ENCODE measurements around the gene PPP3CA.

The PPP3CA gene

DNA sequence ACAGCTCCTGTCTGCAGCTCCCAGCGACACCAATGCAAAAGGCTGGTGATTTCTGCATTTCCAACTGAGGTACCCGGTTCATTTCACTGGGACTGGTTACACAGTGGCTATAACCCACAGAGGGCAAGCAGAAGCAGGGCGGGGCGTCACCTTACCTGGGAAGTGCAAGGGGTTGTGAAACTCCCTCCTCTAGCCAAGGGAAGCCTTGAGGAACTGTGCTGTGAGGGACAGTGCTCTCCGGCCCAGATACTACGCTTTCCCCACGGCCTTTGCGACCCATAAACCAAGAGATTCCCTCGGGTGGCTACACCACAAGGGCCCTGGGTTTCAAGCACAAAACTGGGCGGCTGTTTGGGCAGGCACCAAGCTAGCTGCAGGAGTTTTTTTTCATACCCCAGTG is 218.9 kb downstream of the PPP3CA start:
- no peak overlapping the region for H3K9ac ChIP-seq (ENCODE audit: low read length)
- no peak overlapping the region for H3K27ac ChIP-seq (ENCODE audit: low read depth, low read length)
- H3K4me1 ChIP-seq (ENCODE audit: control insufficient read depth in 1 of 2, insufficient read depth in 2 of 2, low read length in 2 of 2) = no peaks in the 10 kb centered on the region
- H2BK120ac ChIP-seq (ENCODE audit: insufficient read depth, low read length, poor library complexity) = no peak overlapping the region
- H3K18ac ChIP-seq (ENCODE audit: low read length) = no peak overlapping the region
- H4K91ac ChIP-seq (ENCODE audit: low read depth, low read length) = no peak overlapping the region
- no peak for DNase-seq
- H2BK5ac ChIP-seq (ENCODE audit: low read depth, low read length, poor library complexity) = no peak overlapping the region
- no peak overlapping the region for H3K4me3 ChIP-seq (ENCODE audit: low read depth, low read length)
- H3K4me2 ChIP-seq (ENCODE audit: low read length) = no peak overlapping the region
- no peak overlapping the region for H3K4ac ChIP-seq (ENCODE audit: low read depth, low read length)
- no peak overlapping the region for H4K8ac ChIP-seq (ENCODE audit: low read depth, low read length)
- no peaks in the 10 kb centered on the region for H3K27me3 ChIP-seq (ENCODE audit: insufficient read depth, low read length)
- H3K79me2 ChIP-seq (ENCODE audit: control insufficient read depth, insufficient read depth, low read length, poor library complexity) = no peaks in the 10 kb centered on the region
- no peak overlapping the region for H3K23ac ChIP-seq (ENCODE audit: low read length)
- no CpG with 5 or more reads among the region's 10 CpGs for WGBS (ENCODE audit: extremely low coverage, insufficient coverage, insufficient read length)
- no peaks in the 10 kb centered on the region for H3K9me3 ChIP-seq (ENCODE audit: insufficient read depth, low read depth, low read length)
- no peaks in the 10 kb centered on the region for H3K79me1 ChIP-seq (ENCODE audit: low read length)
- H2AFZ ChIP-seq (ENCODE audit: insufficient read depth, low read length, poor library complexity) = no peak overlapping the region
- no peak overlapping the region for H2AK5ac ChIP-seq (ENCODE audit: low read length)
- no peak overlapping the region for H2BK12ac ChIP-seq (ENCODE audit: low read length)
- no peak overlapping the region for H3K14ac ChIP-seq (ENCODE audit: low read length)
- H3K36me3 ChIP-seq (ENCODE audit: control insufficient read depth in 1 of 2, insufficient read depth in 2 of 2, low read length in 2 of 2) = no peaks in the 10 kb centered on the region
- H4K12ac ChIP-seq (ENCODE audit: low read depth, low read length) = no peak overlapping the region

DNA sequence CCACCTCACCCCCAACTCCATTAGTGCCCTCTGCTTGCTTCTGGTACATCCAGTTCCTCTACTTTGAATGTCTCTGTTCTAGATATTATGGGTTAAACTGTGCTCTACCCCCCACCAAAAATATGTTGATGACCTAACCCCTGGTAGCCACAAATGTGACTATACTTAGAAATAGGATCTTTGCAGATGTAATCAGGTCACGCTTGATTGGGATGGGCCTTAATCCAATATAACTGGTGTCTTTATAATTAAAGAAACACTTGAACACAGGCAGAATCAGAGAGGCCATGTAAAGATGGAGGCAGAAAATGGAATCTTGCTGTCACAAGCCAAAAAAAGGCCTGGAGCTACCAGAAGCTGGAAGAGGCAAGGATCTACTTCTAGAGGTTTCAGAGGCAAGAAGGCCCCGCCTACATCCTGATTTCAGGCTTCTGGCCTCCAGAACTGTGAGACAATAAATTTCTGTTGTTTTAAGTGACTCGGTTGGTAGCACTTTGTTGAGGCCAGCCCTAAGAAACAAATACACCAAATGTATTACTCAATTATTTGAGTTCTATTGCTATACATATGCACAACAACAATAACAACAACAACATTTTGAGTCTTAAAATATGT is 220.0 kb downstream of the PPP3CA start:
- H3K27ac ChIP-seq (ENCODE audit: low read depth, low read length) = no peak overlapping the region
- no peak overlapping the region for H4K8ac ChIP-seq (ENCODE audit: low read depth, low read length)
- H3K9me3 ChIP-seq (ENCODE audit: insufficient read depth, low read depth, low read length) = no peaks in the 10 kb centered on the region
- H3K36me3 ChIP-seq (ENCODE audit: control insufficient read depth in 1 of 2, insufficient read depth in 2 of 2, low read length in 2 of 2) = no peaks in the 10 kb centered on the region
- no peak overlapping the region for H3K4me2 ChIP-seq (ENCODE audit: low read length)
- H2BK120ac ChIP-seq (ENCODE audit: insufficient read depth, low read length, poor library complexity) = no peak overlapping the region
- no peak overlapping the region for H2BK5ac ChIP-seq (ENCODE audit: low read depth, low read length, poor library complexity)
- no peak overlapping the region for H2BK12ac ChIP-seq (ENCODE audit: low read length)
- H3K79me1 ChIP-seq (ENCODE audit: low read length) = no peaks in the 10 kb centered on the region
- WGBS (ENCODE audit: extremely low coverage, insufficient coverage, insufficient read length) = no CpG with 5 or more reads among the region's 3 CpGs
- H4K91ac ChIP-seq (ENCODE audit: low read depth, low read length) = no peak overlapping the region
- no peaks in the 10 kb centered on the region for H3K4me1 ChIP-seq (ENCODE audit: control insufficient read depth in 1 of 2, insufficient read depth in 2 of 2, low read length in 2 of 2)
- no peaks in the 10 kb centered on the region for H3K27me3 ChIP-seq (ENCODE audit: insufficient read depth, low read length)
- no peak overlapping the region for H3K18ac ChIP-seq (ENCODE audit: low read length)
- H3K9ac ChIP-seq (ENCODE audit: low read length) = no peak overlapping the region
- H3K4ac ChIP-seq (ENCODE audit: low read depth, low read length) = no peak overlapping the region
- no peaks in the 10 kb centered on the region for H3K79me2 ChIP-seq (ENCODE audit: control insufficient read depth, insufficient read depth, low read length, poor library complexity)
- H4K12ac ChIP-seq (ENCODE audit: low read depth, low read length) = no peak overlapping the region
- H3K14ac ChIP-seq (ENCODE audit: low read length) = no peak overlapping the region
- no peak for DNase-seq
- H2AK5ac ChIP-seq (ENCODE audit: low read length) = no peak overlapping the region
- no peak overlapping the region for H2AFZ ChIP-seq (ENCODE audit: insufficient read depth, low read length, poor library complexity)
- H3K4me3 ChIP-seq (ENCODE audit: low read depth, low read length) = no peak overlapping the region
- no peak overlapping the region for H3K23ac ChIP-seq (ENCODE audit: low read length)

DNA sequence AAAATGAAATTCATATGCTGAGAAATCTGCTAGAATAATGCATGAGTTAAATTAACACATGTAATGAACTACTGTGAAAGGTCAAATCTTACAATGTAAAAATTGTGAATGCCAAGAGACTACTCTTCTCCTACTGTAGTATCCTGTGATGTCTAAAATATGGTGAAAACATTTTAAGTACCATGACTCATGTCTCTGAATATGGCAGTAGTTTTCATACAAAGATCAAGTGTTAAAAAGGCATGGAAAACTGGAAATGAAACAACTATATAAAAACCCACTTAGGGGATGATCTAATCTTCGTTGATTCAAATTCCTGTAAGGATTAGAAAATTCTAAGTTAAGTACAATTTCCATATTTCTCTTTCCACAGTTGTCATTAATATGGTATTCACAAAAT is 221.3 kb downstream of the PPP3CA start:
- H3K9me3 ChIP-seq (ENCODE audit: insufficient read depth, low read depth, low read length) = no peaks in the 10 kb centered on the region
- H2BK12ac ChIP-seq (ENCODE audit: low read length) = no peak overlapping the region
- H2AK5ac ChIP-seq (ENCODE audit: low read length) = no peak overlapping the region
- no peaks in the 10 kb centered on the region for H3K79me2 ChIP-seq (ENCODE audit: control insufficient read depth, insufficient read depth, low read length, poor library complexity)
- no peak overlapping the region for H3K27ac ChIP-seq (ENCODE audit: low read depth, low read length)
- H3K4me2 ChIP-seq (ENCODE audit: low read length) = no peak overlapping the region
- no peak overlapping the region for H2BK5ac ChIP-seq (ENCODE audit: low read depth, low read length, poor library complexity)
- no peak overlapping the region for H3K18ac ChIP-seq (ENCODE audit: low read length)
- no peak overlapping the region for H3K9ac ChIP-seq (ENCODE audit: low read length)
- no peak overlapping the region for H2BK120ac ChIP-seq (ENCODE audit: insufficient read depth, low read length, poor library complexity)
- no peak overlapping the region for H3K4me3 ChIP-seq (ENCODE audit: low read depth, low read length)
- no CpG with 5 or more reads among the region's 1 CpG for WGBS (ENCODE audit: extremely low coverage, insufficient coverage, insufficient read length)
- H3K14ac ChIP-seq (ENCODE audit: low read length) = no peak overlapping the region
- H4K91ac ChIP-seq (ENCODE audit: low read depth, low read length) = no peak overlapping the region
- H3K79me1 ChIP-seq (ENCODE audit: low read length) = no peaks in the 10 kb centered on the region
- H4K8ac ChIP-seq (ENCODE audit: low read depth, low read length) = no peak overlapping the region
- H3K27me3 ChIP-seq (ENCODE audit: insufficient read depth, low read length) = no peaks in the 10 kb centered on the region
- no peak overlapping the region for H3K4ac ChIP-seq (ENCODE audit: low read depth, low read length)
- no peaks in the 10 kb centered on the region for H3K36me3 ChIP-seq (ENCODE audit: control insufficient read depth in 1 of 2, insufficient read depth in 2 of 2, low read length in 2 of 2)
- no peak overlapping the region for H2AFZ ChIP-seq (ENCODE audit: insufficient read depth, low read length, poor library complexity)
- no peak overlapping the region for H4K12ac ChIP-seq (ENCODE audit: low read depth, low read length)
- no peaks in the 10 kb centered on the region for H3K4me1 ChIP-seq (ENCODE audit: control insufficient read depth in 1 of 2, insufficient read depth in 2 of 2, low read length in 2 of 2)
- no peak overlapping the region for H3K23ac ChIP-seq (ENCODE audit: low read length)
- DNase-seq = no peak

DNA sequence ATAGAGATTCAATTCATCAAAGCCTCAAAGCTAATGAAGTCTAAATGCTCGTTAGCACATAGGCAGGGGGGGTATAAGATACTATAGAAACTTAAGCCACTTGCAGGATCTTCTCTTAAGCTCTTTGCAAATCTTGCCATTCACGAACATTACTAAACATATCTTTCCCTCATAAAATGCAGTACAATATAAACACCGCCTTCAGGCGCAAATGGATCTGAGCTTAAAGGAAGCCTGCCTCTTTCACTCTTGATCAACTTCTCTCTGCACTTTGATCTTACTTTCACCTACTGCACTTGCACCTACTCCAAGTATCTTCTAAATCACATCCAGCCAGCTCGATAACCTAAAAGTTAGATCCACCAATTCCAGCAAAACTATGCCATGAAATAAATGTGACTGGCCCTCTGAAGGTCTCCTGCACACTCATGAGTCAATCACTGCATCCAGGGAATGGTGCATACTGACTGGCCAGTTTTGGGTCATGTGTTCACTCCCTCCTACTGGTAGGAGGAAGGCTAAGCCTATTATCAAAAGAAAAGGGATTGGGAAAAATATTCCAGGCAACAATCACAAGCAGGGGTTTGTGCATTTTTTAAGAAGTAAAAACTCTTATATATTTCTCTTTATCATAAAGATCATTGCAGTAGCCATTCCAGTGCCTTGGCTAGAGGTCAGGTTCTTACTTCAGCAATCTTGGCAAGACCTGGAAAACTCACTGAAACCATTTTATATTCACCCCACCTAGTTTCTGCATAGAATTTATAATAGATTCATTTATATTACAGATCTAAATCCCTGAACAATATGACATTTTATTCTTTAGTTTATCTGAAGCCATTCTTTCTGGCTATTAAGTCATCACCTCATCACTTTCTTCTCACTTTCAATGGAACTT is 222.0 kb downstream of the PPP3CA start:
- no peaks in the 10 kb centered on the region for H3K4me1 ChIP-seq (ENCODE audit: control insufficient read depth in 1 of 2, insufficient read depth in 2 of 2, low read length in 2 of 2)
- H3K4me3 ChIP-seq (ENCODE audit: low read depth, low read length) = no peak overlapping the region
- H3K9me3 ChIP-seq (ENCODE audit: insufficient read depth, low read depth, low read length) = no peaks in the 10 kb centered on the region
- H3K4ac ChIP-seq (ENCODE audit: low read depth, low read length) = no peak overlapping the region
- no peaks in the 10 kb centered on the region for H3K27me3 ChIP-seq (ENCODE audit: insufficient read depth, low read length)
- no peak for DNase-seq
- no peaks in the 10 kb centered on the region for H3K79me1 ChIP-seq (ENCODE audit: low read length)
- H3K23ac ChIP-seq (ENCODE audit: low read length) = no peak overlapping the region
- no peak overlapping the region for H4K91ac ChIP-seq (ENCODE audit: low read depth, low read length)
- H3K79me2 ChIP-seq (ENCODE audit: control insufficient read depth, insufficient read depth, low read length, poor library complexity) = no peaks in the 10 kb centered on the region
- no peak overlapping the region for H3K9ac ChIP-seq (ENCODE audit: low read length)
- no peak overlapping the region for H2BK120ac ChIP-seq (ENCODE audit: insufficient read depth, low read length, poor library complexity)
- H4K8ac ChIP-seq (ENCODE audit: low read depth, low read length) = no peak overlapping the region
- H2BK5ac ChIP-seq (ENCODE audit: low read depth, low read length, poor library complexity) = no peak overlapping the region
- no peak overlapping the region for H4K12ac ChIP-seq (ENCODE audit: low read depth, low read length)
- no peak overlapping the region for H2AK5ac ChIP-seq (ENCODE audit: low read length)
- H3K36me3 ChIP-seq (ENCODE audit: control insufficient read depth in 1 of 2, insufficient read depth in 2 of 2, low read length in 2 of 2) = no peaks in the 10 kb centered on the region
- no peak overlapping the region for H2BK12ac ChIP-seq (ENCODE audit: low read length)
- no peak overlapping the region for H2AFZ ChIP-seq (ENCODE audit: insufficient read depth, low read length, poor library complexity)
- H3K18ac ChIP-seq (ENCODE audit: low read length) = no peak overlapping the region
- H3K27ac ChIP-seq (ENCODE audit: low read depth, low read length) = no peak overlapping the region
- no peak overlapping the region for H3K14ac ChIP-seq (ENCODE audit: low read length)
- WGBS (ENCODE audit: extremely low coverage, insufficient coverage, insufficient read length) = no CpG with 5 or more reads among the region's 5 CpGs
- no peak overlapping the region for H3K4me2 ChIP-seq (ENCODE audit: low read length)
